GM12865 (cell line): ENCODE measurements around the gene OR6X1.

Source experiments
- DNase-seq: peaks from one replicate; pipeline ENCODE4 v3.0.0; 2010; ENCODE audit warnings: low read depth
- H3K4me3 ChIP-seq: 2 replicates; pipeline ENCODE4 v1.5.1; 2011; ENCODE audit warnings: mild to moderate bottlenecking, low read depth, low read length, control low read depth
- TF ChIP-seq, protein P1 (sequence below): IDR thresholded peaks from 2 replicates; pipeline ENCODE4 v1.5.1; 2011; ENCODE audit warnings: low read length, control low read depth, low read depth, inconsistent platforms; ENCODE audit not compliant: insufficient read depth; ENCODE audit errors: missing control alignments

The OR6X1 gene

DNA sequence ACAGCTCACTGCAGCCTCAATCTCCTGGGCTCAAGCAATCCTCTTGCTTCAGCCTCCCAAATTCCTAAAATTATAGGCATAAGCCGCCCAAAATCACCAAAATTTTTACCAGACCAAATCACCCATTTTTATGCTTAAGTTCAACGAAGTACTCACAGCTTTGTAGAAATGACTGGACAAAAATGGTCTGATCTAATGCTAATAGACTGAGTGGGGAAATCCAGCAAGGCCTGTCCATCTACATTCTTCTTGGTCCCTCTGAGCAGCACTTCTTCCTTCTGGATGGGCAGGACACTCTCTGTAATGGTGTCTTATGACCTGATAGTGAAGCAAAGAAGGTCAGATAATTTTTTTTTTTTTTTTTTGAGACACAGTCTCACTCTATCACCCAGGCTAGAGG is 18.7 kb upstream of the OR6X1 start:
- no peak overlapping the region for H3K4me3 ChIP-seq
- TF ChIP-seq, protein P1, sequence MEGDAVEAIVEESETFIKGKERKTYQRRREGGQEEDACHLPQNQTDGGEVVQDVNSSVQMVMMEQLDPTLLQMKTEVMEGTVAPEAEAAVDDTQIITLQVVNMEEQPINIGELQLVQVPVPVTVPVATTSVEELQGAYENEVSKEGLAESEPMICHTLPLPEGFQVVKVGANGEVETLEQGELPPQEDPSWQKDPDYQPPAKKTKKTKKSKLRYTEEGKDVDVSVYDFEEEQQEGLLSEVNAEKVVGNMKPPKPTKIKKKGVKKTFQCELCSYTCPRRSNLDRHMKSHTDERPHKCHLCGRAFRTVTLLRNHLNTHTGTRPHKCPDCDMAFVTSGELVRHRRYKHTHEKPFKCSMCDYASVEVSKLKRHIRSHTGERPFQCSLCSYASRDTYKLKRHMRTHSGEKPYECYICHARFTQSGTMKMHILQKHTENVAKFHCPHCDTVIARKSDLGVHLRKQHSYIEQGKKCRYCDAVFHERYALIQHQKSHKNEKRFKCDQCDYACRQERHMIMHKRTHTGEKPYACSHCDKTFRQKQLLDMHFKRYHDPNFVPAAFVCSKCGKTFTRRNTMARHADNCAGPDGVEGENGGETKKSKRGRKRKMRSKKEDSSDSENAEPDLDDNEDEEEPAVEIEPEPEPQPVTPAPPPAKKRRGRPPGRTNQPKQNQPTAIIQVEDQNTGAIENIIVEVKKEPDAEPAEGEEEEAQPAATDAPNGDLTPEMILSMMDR = no peak
- DNase-seq = no peak

DNA sequence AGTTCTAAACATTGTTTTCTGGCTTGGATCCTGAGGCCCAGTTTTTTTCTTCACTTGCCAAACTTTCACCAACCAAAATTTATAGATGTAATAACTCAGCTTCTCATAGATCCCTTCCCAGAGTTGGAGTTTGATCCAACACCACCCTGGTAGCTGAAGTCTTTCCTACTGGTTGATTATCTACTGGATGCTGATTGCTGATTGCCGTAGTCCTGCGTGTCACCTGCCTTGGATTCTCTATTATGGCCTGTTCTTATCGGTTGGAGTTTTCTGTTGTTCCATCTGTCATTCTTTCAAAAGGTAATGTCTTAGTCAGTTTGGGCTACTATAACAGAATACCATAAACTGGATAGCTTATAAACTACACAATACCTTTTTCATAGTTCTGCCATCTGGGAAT is 17.3 kb upstream of the OR6X1 start:
- TF ChIP-seq, protein P1 = no peak
- no peak for DNase-seq
- no peak overlapping the region for H3K4me3 ChIP-seq

DNA sequence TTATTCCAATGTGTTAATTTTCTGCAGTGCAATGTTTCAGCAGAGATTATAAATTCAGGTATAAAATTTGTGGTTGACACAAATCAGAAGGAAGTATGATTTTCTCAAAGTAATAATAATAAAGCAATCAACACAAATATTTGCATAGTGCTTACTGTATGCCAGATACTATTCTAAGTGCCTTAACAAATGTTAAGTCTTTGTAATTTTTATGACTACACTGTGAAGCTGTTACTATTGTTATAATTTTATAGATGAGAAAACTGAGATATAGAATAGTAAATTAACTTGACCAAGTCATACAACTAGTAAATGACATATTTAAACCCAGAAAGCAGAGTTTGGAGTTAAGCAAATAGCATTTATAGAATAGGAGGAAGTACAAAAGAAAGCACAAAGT is 16.4 kb upstream of the OR6X1 start:
- no peak for DNase-seq
- TF ChIP-seq, protein P1 = no peak
- H3K4me3 ChIP-seq = no peak overlapping the region

DNA sequence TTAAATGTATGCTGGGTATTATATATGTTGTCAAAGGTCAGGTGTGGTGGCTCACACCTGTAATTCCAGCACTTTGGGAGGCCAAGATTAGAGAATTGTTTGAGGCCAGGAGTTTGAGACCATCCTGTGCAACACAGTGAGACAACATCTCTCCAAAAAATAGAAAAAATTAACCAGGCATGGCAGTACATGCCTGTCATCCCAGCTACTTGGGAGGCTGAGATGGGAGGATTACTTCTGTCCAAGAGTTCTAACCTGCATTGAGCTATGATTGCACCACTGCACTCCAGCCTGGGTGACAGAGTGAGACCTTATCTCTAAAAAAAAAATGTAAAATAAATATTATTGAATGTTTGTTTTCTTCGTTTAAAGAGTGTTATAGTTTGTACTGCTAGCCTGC is 11.3 kb upstream of the OR6X1 start:
- DNase-seq = no peak

DNA sequence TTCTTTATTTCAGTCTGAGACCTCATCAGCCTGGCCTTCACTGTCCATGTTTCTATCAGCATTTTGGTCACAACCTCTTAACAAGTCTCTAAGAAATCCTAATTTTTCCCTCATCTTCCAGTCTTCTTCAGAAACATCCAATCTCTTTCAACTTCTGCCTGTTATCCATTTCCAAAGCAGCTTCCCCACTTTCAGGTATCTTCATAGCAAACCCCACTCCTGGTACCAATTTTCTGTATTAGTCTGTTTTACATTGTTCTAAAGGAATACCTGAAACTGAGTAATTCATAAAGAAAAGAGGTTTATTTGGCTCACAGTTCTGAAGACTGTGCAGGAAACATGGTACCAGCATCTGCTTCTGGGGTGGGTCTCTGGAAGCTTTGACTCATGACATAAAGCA is 8.1 kb upstream of the OR6X1 start:
- H3K4me3 ChIP-seq = no peak overlapping the region
- no peak for DNase-seq
- TF ChIP-seq, protein P1 = no peak

More for the DNA sequence above, 11.3 kb upstream of the OR6X1 start:
- TF ChIP-seq, protein P1 = no peak
- H3K4me3 ChIP-seq = no peak overlapping the region

DNA sequence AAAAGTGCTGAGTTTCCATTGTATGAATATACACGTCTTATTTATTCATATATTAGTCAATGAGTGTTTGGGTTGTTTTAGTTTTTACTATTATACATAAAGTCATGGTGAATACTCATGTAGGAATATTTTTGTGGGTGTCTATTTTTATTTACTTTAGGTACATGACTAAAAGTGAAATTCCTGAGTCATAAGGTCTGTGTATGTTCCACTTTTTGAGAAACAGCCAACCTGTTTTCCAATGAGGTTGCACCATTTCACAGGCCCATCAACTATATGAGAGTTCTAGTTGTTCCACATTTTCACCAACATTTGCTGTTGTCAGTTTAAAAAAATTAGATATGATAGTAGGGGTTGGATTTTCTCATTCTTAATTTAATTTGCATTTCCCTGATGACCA is 6.6 kb upstream of the OR6X1 start:
- TF ChIP-seq, protein P1 = no peak
- H3K4me3 ChIP-seq = no peak overlapping the region
- DNase-seq = peak; percentile 56

DNA sequence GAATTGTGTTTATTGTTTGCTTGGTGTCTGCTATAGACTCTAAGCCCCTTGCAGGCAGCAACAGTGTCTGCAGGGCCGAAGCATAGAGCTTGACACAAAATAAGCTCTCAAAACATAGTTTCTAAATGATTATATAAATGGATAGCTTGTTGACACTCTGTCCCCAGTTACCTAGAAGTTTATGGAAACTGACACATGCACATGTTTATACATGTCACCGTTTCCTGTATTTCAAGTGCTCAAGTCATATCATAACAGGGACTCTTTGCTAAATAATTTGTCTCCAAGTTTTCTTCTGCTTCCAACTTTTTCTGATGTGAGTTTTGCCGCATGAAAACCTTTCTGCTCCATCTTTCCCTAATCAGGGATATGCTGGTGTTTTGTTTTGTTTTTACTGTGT is 3.7 kb upstream of the OR6X1 start:
- DNase-seq = no peak
- no peak overlapping the region for H3K4me3 ChIP-seq
- TF ChIP-seq, protein P1 = no peak
